Suppressor macrophage treated with lipopolysaccharide for 1 hour (primary cell): ENCODE measurements around the gene MUCL3.
"Not testable (repeated sequence)": the region's sequence is repeated elsewhere in the genome, so short reads cannot be mapped to it uniquely, and the experiment has no call there.

ENCODE experiments used
- DNase-seq, 3 donors: peaks; one replicate each; pipeline ENCODE4 v3.0.0-alpha.2; 2020 to 2022

Gene MUCL3

GRCh38 chr6:30914076-30914853, 26.5 kb upstream of the MUCL3 start, which contains the start of gene VARS2:
Gene VARS2 (plus strand): TSS chr6:30914238. CDS start chr6:30914837, 599 bp downstream.
- DNase-seq: peak; percentile 92 to 96 (median 94)

GRCh38 chr6:30914854-30915590, 25.8 kb upstream of the MUCL3 start:
- no peak for DNase-seq

GRCh38 chr6:30915591-30915946, 25.2 kb upstream of the MUCL3 start:
- peak; percentile 70 to 77 (median 73) for DNase-seq

- no peak for DNase-seq
These were observed 23.7 kb upstream of the MUCL3 start for GRCh38 chr6:30917041-30917440.

- no peak for DNase-seq
These were observed 23.3 kb upstream of the MUCL3 start for GRCh38 chr6:30917487-30917886.

GRCh38 chr6:30918670-30919069, 22.1 kb upstream of the MUCL3 start:
- DNase-seq: no peak

- DNase-seq: no peak
These were observed 18.3 kb upstream of the MUCL3 start for GRCh38 chr6:30922447-30922852.

- DNase-seq: not testable (repeated sequence)
These were observed 16.6 kb upstream of the MUCL3 start for GRCh38 chr6:30924040-30924627.

- DNase-seq: no peak
These were observed 14.1 kb upstream of the MUCL3 start for GRCh38 chr6:30926644-30927043.

GRCh38 chr6:30927080-30927479, 13.7 kb upstream of the MUCL3 start:
- DNase-seq: not testable (repeated sequence)

- DNase-seq: no peak
These were observed 12.1 kb upstream of the MUCL3 start for GRCh38 chr6:30928677-30929076.

GRCh38 chr6:30930506-30930905, 10.3 kb upstream of the MUCL3 start:
- no peak for DNase-seq

GRCh38 chr6:30931272-30931671, 9.5 kb upstream of the MUCL3 start:
- DNase-seq: no peak

GRCh38 chr6:30931969-30932645, 8.7 kb upstream of the MUCL3 start, which contains the start of gene SFTA2:
Gene SFTA2 (minus strand): TSS chr6:30932170. CDS start chr6:30932096, 74 bp downstream.
- DNase-seq: no peak

- DNase-seq: no peak
These were observed 8.0 kb upstream of the MUCL3 start for GRCh38 chr6:30932665-30933365.

GRCh38 chr6:30935018-30935417, 5.8 kb upstream of the MUCL3 start:
- no peak for DNase-seq

- no peak for DNase-seq
These were observed 3.5 kb upstream of the MUCL3 start for GRCh38 chr6:30937265-30937664.

GRCh38 chr6:30938730-30939129, 2.0 kb upstream of the MUCL3 start:
- DNase-seq: no peak

- DNase-seq: no peak
These were observed 1.3 kb upstream of the MUCL3 start for GRCh38 chr6:30939473-30939872.

GRCh38 chr6:30942338-30943060, 1.7 kb downstream of the MUCL3 start:
- peak; percentile 61 to 80 (median 69) for DNase-seq

- no peak for DNase-seq
These were observed 3.3 kb downstream of the MUCL3 start for GRCh38 chr6:30944051-30944450.

- no peak for DNase-seq
These were observed 4.5 kb downstream of the MUCL3 start for GRCh38 chr6:30945281-30945680.
